Loucy (cell line): ENCODE measurements around the gene PCOLCE2.

Experiments used
- H2AFZ ChIP-seq: fragments of 200-600 bp; sonication (generic); 2 replicates; pipeline ENCODE4 v1.6.0; 2016; ENCODE audit warnings: antibody characterized with exemption, mild to moderate bottlenecking, low read length, moderate library complexity
- H3F3A ChIP-seq: fragments of 200-600 bp; 2 replicates; pipeline ENCODE4 v1.6.0; 2016; ENCODE audit warnings: antibody characterized with exemption, low read depth, mild to moderate bottlenecking
- H3K27me3 ChIP-seq: fragments of 200-600 bp; sonication (generic); 2 replicates; pipeline ENCODE4 v1.6.1; 2014; ENCODE audit warnings: low read length, mild to moderate bottlenecking; ENCODE audit not compliant: insufficient read depth, poor library complexity, severe bottlenecking
- H3K36me3 ChIP-seq: fragments of 200-600 bp; sonication (generic); 2 replicates; pipeline ENCODE4 v1.6.1; 2016; ENCODE audit warnings: low read length; ENCODE audit not compliant: insufficient read depth
- H3K4me1 ChIP-seq: fragments of 200-600 bp; sonication (generic); 2 replicates; pipeline ENCODE4 v1.5.1; 2014; ENCODE audit warnings: low read length, mild to moderate bottlenecking; ENCODE audit not compliant: insufficient read depth, poor library complexity, severe bottlenecking
- H3K4me2 ChIP-seq: fragments of 200-600 bp; sonication (generic); 2 replicates; pipeline ENCODE4 v1.6.0; 2014; ENCODE audit warnings: antibody characterized with exemption, low read length, low read depth, mild to moderate bottlenecking; ENCODE audit not compliant: poor library complexity, severe bottlenecking
- H3K4me3 ChIP-seq: fragments of 200-600 bp; sonication (generic); 2 replicates; pipeline ENCODE4 v1.5.1; 2014; ENCODE audit warnings: low read length, mild to moderate bottlenecking, mixed read lengths; ENCODE audit not compliant: poor library complexity, severe bottlenecking
- H3K79me2 ChIP-seq: fragments of 200-600 bp; sonication (generic); 2 replicates; pipeline ENCODE4 v1.6.1; 2014; ENCODE audit warnings: low read length; ENCODE audit not compliant: insufficient read depth
- H3K9ac ChIP-seq: fragments of 200-600 bp; sonication (generic); 2 replicates; pipeline ENCODE4 v1.6.0; 2014; ENCODE audit warnings: mild to moderate bottlenecking, low read depth, low read length, moderate library complexity; ENCODE audit not compliant: poor library complexity, severe bottlenecking
- H3K9me2 ChIP-seq: fragments of 200-600 bp; sonication (generic); replicated peaks from 2 replicates; pipeline ENCODE4 v1.6.1; 2016; ENCODE audit warnings: low read depth, low read length, mixed read lengths
- H3K9me3 ChIP-seq: fragments of 200-600 bp; sonication (generic); 2 replicates; pipeline ENCODE4 v1.6.1; 2014; ENCODE audit warnings: mild to moderate bottlenecking, antibody characterized with exemption, low read length, low read depth; ENCODE audit not compliant: insufficient read depth
- H4K20me1 ChIP-seq: fragments of 200-600 bp; sonication (generic); 2 replicates; pipeline ENCODE4 v1.6.0; 2014; ENCODE audit warnings: antibody characterized with exemption, low read length, mild to moderate bottlenecking; ENCODE audit not compliant: insufficient read depth, poor library complexity, severe bottlenecking
- CTCF ChIP-seq: fragments of 200-600 bp; sonication (generic); conservative IDR thresholded peaks from 2 replicates; pipeline ENCODE4 v1.5.1; 2014; ENCODE audit warnings: mild to moderate bottlenecking, antibody characterized with exemption, low read length
- EZH2phosphoT487 ChIP-seq: fragments of 200-600 bp; IDR thresholded peaks from 2 replicates; pipeline ENCODE4 v1.6.1; 2018; ENCODE audit warnings: antibody characterized with exemption, mild to moderate bottlenecking, moderate library complexity, borderline replicate concordance

The PCOLCE2 gene

GRCh38 chr3:142784228-142784627 is 104.7 kb downstream of the PCOLCE2 start:
- Histone ChIP-seq H3K4me1 (peaks cover 13% of the 10 kb centered on the region), H3K4me2 (no peak overlapping the region), H3K9me3 (no peaks in the 10 kb centered on the region), H3K36me3 (no peaks in the 10 kb centered on the region), H3K4me3 (no peak overlapping the region), H3K9ac (no peak overlapping the region), H3F3A (no peaks in the 10 kb centered on the region), H3K27me3 (no peaks in the 10 kb centered on the region), H2AFZ (no peak overlapping the region), H3K79me2 (no peaks in the 10 kb centered on the region), H4K20me1 (no peaks in the 10 kb centered on the region), H3K9me2 (no peaks in the 10 kb centered on the region)
- TF ChIP-seq EZH2phosphoT487 (no peak), CTCF (no peak)

DNA sequence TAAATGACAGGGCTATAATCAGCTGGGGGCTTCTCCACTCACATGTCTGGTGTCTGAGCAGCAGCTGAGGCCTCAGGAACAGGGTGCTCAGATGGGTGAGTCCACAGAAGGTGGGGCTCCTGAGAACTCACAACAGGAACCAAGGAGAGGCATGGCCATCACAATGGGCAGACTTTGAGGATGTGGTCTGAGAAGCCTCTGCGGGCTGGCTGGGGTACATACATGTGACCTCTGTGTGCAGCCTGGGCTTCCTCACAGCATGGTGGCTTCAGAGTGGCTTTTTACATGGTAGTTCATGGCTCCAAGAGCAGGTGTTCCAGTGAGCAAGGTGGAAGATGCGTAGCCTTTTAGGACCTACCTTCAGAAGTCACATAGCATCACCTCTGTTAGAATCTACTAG is 106.3 kb downstream of the PCOLCE2 start:
- Histone ChIP-seq H3K36me3 (no peaks in the 10 kb centered on the region), H3K9ac (no peak overlapping the region), H2AFZ (no peak overlapping the region), H3K9me3 (no peaks in the 10 kb centered on the region), H3K4me3 (no peak overlapping the region), H4K20me1 (no peaks in the 10 kb centered on the region), H3K4me2 (no peak overlapping the region), H3K27me3 (no peaks in the 10 kb centered on the region), H3K79me2 (no peaks in the 10 kb centered on the region), H3K9me2 (no peaks in the 10 kb centered on the region), H3F3A (no peaks in the 10 kb centered on the region), H3K4me1 (peaks cover 7% of the 10 kb centered on the region)
- TF ChIP-seq EZH2phosphoT487 (no peak), CTCF (no peak)

GRCh38 chr3:142779591-142779990 is 109.3 kb downstream of the PCOLCE2 start:
- no peaks in the 10 kb centered on the region for H4K20me1 ChIP-seq
- H3K36me3 ChIP-seq = no peaks in the 10 kb centered on the region
- no peaks in the 10 kb centered on the region for H3K9me3 ChIP-seq
- H3K4me3 ChIP-seq = no peak overlapping the region
- H2AFZ ChIP-seq = no peak overlapping the region
- H3K27me3 ChIP-seq = no peaks in the 10 kb centered on the region
- no peaks in the 10 kb centered on the region for H3K9me2 ChIP-seq
- no peak for TF ChIP-seq EZH2phosphoT487
- no peaks in the 10 kb centered on the region for H3K4me1 ChIP-seq
- H3F3A ChIP-seq = no peaks in the 10 kb centered on the region
- no peaks in the 10 kb centered on the region for H3K79me2 ChIP-seq
- H3K9ac ChIP-seq = no peak overlapping the region
- no peak overlapping the region for H3K4me2 ChIP-seq

DNA sequence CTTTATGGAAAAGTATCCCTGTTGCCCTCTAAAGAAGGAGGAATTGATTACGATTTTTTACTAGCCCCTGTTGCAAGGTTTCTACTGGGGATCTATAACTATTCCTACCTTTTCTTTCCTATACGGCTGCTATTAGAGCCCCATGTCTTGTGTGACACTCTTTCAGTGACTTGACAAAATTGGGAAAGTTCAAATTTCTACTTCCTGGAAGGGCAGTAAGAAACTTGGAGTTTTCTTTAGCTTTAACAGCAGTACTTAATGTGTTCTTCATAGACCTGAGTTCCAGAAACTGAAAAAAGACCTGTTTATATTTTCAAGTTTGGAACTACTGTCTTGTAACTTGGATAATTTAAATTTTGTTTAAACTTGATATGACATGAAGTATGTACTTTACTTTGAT is 110.3 kb downstream of the PCOLCE2 start:
- TF ChIP-seq EZH2phosphoT487 (no peak), CTCF (no peak)
- no peaks in the 10 kb centered on the region for H3F3A ChIP-seq
- H3K79me2 ChIP-seq = no peaks in the 10 kb centered on the region
- no peaks in the 10 kb centered on the region for H3K9me3 ChIP-seq
- no peaks in the 10 kb centered on the region for H3K4me1 ChIP-seq
- no peak overlapping the region for H3K9ac ChIP-seq
- H3K4me3 ChIP-seq = no peak overlapping the region
- H2AFZ ChIP-seq = no peak overlapping the region
- H3K27me3 ChIP-seq = no peaks in the 10 kb centered on the region
- H3K36me3 ChIP-seq = no peaks in the 10 kb centered on the region
- H3K4me2 ChIP-seq = no peak overlapping the region
- H4K20me1 ChIP-seq = no peaks in the 10 kb centered on the region
- H3K9me2 ChIP-seq = no peaks in the 10 kb centered on the region
